Thymus (tissue), 11 donors: ENCODE measurements around the gene ZNF286A. TPM values are rescaled to one million over a fixed set of nuclear protein-coding genes. Genes with fewer than 3 reads are reported as not detected.
"Not testable (repeated sequence)": the region's sequence is repeated elsewhere in the genome, so short reads cannot be mapped to it uniquely, and the experiment has no call there.

Experiments used
- DNase-seq, 9 donors: peaks; one replicate each; pipeline ENCODE4 v3.0.0-alpha.2; 2013; ENCODE audit warnings: low spot score in 9 of 9, low read depth in 6 of 9, missing footprints in 1 of 9
- H3K27ac ChIP-seq, 2 donors: one replicate each; pipeline ENCODE4 v1.5.1; 2013; ENCODE audit warnings: control low read depth in 1 of 2, low read depth in 1 of 2, low read length in 1 of 2, mild to moderate bottlenecking in 1 of 2, moderate library complexity in 1 of 2
- H3K27me3 ChIP-seq, 2 donors: one replicate each; pipeline ENCODE4 v1.5.1; 2013; ENCODE audit warnings: low read length in 1 of 2; ENCODE audit not compliant: control insufficient read depth in 2 of 2, insufficient read depth in 1 of 2
- H3K36me3 ChIP-seq, 2 donors: one replicate each; pipeline ENCODE4 v1.5.1; 2013; ENCODE audit warnings: low read length in 1 of 2, mild to moderate bottlenecking in 1 of 2, moderate library complexity in 1 of 2; ENCODE audit not compliant: control insufficient read depth in 2 of 2, insufficient read depth in 2 of 2
- H3K4me1 ChIP-seq, 2 donors: one replicate each; pipeline ENCODE4 v1.5.1; 2013; ENCODE audit warnings: low read length in 2 of 2; ENCODE audit not compliant: control insufficient read depth in 2 of 2, insufficient read depth in 2 of 2
- H3K4me3 ChIP-seq, 2 donors: one replicate each; pipeline ENCODE4 v1.5.1; 2013; ENCODE audit warnings: low read length in 2 of 2, control low read depth in 1 of 2, mild to moderate bottlenecking in 1 of 2
- H3K9me3 ChIP-seq, 2 donors: one replicate each; pipeline ENCODE4 v1.5.1; 2013; ENCODE audit warnings: low read length in 1 of 2, mild to moderate bottlenecking in 1 of 2; ENCODE audit not compliant: control insufficient read depth in 2 of 2, insufficient read depth in 1 of 2
- WGBS: extraction: QIAGEN DNeasy Blood & Tissue Kit; methylation state at CpG from one replicate; pipeline ENCODE4 v1.1.7; 2013; 5-methylcytosine and 5-hydroxymethylcytosine counted together
- polyA plus RNA-seq: library from polyadenylated mRNA; stranded (reverse); fragments of 200-250 nt; gene quantifications from one replicate; pipeline ENCODE4 v1.2.3, GENCODE V29; 2013
- total RNA-seq: library from RNA; stranded (reverse); fragments of 120-200 nt; gene quantifications from one replicate; pipeline ENCODE4 v1.2.4, GENCODE V29; 2013
- donor health status: healthy.

Gene ZNF286A
- total and polyA plus RNA-seq, 2 donors = 9.4 to 26.1 TPM

DNA sequence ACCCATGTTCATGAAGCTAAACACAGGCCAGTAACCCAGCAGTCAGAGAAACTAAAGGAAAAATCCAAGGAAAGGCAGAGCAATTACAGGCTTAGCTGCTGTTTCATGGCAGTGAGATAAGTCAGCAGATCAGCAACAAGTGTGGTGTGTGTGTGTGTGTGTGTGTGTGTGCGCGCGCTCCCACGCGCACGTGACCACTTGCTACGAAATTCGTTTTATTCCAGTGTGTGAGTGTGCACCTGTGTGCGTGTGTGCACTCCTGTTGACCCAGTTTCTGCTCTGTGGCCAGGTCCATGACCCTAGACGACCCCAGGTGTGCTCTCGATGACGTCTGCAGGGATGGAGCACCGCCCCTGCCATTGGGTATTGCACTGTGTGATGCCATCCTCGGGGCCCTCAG is 31.0 kb downstream of the ZNF286A start:
- not testable (repeated sequence) for H3K4me3 ChIP-seq, H3K36me3 ChIP-seq, H3K4me1 ChIP-seq, DNase-seq, H3K27ac ChIP-seq, H3K27me3 ChIP-seq, H3K9me3 ChIP-seq
- 94% methylated on average over 14 of the region's 14 CpGs for WGBS

DNA sequence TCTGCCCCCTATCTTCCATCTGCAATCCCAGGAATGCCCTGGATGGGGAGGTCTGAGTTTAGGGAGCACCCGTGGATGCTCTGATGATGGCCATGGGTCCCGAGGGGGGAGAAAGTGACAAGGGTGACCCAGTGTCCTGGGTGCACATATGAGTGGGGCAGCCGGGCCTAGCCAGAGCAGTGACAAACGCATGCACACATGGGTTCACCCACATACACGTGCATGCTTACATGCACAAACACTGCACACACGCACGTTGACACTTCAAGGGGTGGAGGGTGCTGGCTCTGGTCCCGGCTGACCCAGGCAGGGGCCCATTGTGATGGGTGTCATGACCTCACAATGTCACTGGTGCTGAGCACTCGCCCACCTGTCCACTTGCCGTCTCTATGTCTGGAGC is 32.3 kb downstream of the ZNF286A start, which contains the start of gene TBC1D26:
Gene TBC1D26 (plus strand): TSS at position 384 of the 400 bp plus-strand sequence. CDS start 3,066 bp downstream, outside the sequence.
- WGBS = 95% methylated on average over 10 of the region's 10 CpGs

DNA sequence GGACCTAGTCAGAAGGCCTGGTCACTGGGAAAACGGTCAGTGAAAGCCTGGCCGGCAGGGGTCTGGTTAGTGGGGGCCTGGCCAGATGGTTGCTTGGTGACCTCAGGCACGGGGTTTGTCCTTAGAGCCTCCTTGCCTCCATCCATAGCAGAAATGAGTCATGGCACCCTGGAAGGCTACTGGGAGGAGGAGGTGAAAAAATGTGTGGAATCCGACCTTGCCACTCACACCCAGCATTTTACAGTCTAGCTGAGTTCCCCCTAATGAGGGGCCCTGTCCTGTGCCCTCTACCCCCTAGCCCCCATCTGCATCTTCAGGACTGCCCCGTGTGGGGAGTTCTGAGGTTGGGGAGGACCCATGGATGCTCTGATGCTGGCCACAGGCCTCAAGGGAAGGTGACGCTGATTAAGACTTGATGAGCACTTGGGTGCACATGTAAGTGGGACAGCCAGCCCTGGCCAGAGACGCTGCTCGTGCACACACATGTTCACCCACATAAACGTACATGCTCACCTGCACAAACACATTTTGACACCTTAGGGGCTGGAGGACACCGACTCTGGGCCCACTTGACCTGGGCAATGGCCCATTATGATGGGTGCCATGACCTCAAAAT is 33.7 kb downstream of the ZNF286A start:
- not testable (repeated sequence) for H3K36me3 ChIP-seq, H3K9me3 ChIP-seq, H3K4me3 ChIP-seq, H3K4me1 ChIP-seq, H3K27ac ChIP-seq, H3K27me3 ChIP-seq, DNase-seq
- 95% methylated on average over 8 of the region's 10 CpGs for WGBS

More for the DNA sequence above, 32.3 kb downstream of the ZNF286A start, which contains the start of gene TBC1D26:
- H3K27me3 ChIP-seq, H3K27ac ChIP-seq, H3K36me3 ChIP-seq, H3K4me3 ChIP-seq, DNase-seq, H3K4me1 ChIP-seq, H3K9me3 ChIP-seq: not testable (repeated sequence)

DNA sequence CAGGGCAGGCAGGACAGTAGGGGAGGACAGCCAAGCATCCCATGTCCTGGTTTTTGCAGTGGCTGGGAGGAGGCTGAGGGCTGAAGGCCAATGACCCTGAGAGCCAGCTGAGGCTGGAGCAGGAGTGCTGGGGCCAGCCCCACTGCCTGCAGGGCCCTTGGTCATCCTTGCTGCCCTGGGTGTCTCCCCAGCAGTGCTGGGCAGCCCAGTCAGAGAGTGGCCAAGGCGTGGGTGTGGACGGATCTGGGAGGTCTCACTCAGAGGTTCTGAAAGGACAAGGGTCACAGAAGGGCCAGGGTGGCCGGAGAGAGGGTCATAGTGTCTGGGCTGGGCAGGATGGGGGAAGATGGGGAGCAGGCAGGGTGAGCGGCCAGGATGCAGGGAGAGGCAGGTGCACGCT is 37.0 kb downstream of the ZNF286A start:
- not testable (repeated sequence) for DNase-seq, H3K27me3 ChIP-seq, H3K9me3 ChIP-seq, H3K27ac ChIP-seq, H3K4me3 ChIP-seq, H3K36me3 ChIP-seq, H3K4me1 ChIP-seq
- 94% methylated on average over 4 of the region's 5 CpGs for WGBS

DNA sequence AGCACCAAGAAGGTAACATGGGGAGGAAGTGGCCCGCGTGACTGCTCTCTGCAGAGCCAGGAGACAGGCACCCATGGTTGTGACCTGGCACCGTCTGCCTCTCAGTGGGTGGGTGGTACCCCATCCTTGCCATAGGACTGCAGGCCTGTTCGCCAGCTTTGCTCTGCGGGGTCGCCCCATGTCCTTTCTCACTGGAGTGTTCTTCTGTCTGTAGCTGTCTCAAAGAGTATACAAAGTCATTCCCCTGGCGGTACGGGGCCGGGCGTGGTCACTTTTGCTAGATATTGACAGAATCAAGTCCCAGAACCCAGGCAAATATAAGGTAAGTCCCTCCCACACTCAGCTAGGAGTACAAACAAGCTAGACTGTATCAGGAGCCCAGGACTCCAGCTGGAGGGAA is 38.5 kb downstream of the ZNF286A start:
- WGBS = 97% methylated on average over 10 of the region's 10 CpGs
- Histone ChIP-seq H3K27me3 (no peaks in the 10 kb centered on the region), H3K4me1 (no peaks in the 10 kb centered on the region), H3K27ac (no peak overlapping the region), H3K4me3 (no peak overlapping the region), H3K36me3 (no peaks in the 10 kb centered on the region), H3K9me3 (no peaks in the 10 kb centered on the region)
- DNase-seq = no peak

DNA sequence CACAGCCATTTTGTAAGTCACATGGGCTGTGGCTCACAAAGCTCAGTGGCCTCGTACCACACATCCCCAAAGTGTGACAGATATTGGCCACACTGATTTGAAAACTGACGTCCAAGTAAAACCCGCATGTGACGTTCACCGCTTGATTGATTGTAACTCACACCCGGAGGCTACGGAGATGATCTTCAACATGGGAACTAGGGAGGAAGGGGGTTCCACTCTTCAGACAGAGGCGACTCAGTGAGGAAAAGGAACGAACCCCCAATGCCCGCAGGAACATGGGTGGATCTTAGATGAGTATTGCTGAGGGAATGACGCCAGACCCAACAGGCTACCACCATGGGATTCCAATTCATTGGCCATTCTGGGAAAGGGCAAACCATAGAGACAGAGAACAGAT is 39.7 kb downstream of the ZNF286A start:
- H3K36me3 ChIP-seq, H3K4me3 ChIP-seq, H3K27ac ChIP-seq, H3K9me3 ChIP-seq, DNase-seq, H3K4me1 ChIP-seq, H3K27me3 ChIP-seq: not testable (repeated sequence)
- WGBS = 95% methylated on average over 10 of the region's 11 CpGs

DNA sequence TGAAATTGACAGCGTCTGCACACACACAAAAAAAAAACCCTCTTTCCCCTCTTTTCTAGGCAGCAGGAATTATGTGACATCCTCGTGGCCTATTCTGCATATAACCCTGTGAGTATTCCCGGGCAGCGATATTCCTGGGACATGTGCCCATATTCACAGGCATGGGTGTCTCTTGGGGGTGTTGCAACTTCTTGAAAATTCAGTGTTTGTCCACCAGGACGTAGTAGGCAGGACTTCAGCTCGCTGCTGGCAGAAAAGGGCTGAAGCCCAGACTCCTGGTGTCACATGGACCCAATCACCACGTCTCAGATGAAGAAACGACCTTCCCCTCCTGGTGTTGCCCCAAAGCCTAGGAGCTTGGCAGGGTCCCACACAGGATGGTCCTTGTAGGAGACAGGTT is 40.5 kb downstream of the ZNF286A start:
- H3K27ac ChIP-seq, H3K9me3 ChIP-seq, H3K27me3 ChIP-seq, H3K4me3 ChIP-seq, DNase-seq, H3K4me1 ChIP-seq, H3K36me3 ChIP-seq: not testable (repeated sequence)
- 86% methylated on average over 8 of the region's 8 CpGs for WGBS

DNA sequence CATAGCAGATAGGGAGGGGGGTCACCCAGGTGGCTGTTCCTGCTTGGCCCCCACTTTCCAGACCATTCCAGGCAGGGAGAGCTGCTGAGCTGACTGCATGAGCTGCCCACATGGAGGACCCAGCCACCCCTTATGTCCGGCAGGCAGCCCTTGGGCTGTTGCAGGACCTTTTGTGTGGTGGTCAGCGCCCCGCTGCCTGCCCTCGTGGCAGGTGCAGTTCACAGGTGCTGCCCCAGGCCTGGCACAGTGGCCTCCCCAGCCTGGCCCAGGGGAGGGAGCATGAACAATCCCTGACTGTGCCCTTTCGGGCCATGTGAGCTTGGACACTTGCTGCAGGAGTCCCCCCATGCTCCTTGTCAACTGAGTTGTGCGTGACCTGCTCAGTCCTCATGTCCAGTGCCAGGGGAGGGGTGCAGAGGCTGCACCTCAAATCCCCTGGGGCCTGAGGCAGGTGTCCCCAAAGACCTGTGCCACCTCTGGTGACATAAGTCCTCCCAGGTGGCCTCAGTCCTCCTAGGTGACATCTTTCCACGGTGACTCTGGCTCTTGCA is 41.1 kb downstream of the ZNF286A start:
- 96% methylated on average over 7 of the region's 7 CpGs for WGBS
- Histone ChIP-seq H3K36me3 (no peaks in the 10 kb centered on the region), H3K4me1 (no peaks in the 10 kb centered on the region), H3K9me3 (no peaks in the 10 kb centered on the region), H3K4me3 (no peak overlapping the region), H3K27ac (no peak overlapping the region), H3K27me3 (no peaks in the 10 kb centered on the region)
- DNase-seq = no peak

DNA sequence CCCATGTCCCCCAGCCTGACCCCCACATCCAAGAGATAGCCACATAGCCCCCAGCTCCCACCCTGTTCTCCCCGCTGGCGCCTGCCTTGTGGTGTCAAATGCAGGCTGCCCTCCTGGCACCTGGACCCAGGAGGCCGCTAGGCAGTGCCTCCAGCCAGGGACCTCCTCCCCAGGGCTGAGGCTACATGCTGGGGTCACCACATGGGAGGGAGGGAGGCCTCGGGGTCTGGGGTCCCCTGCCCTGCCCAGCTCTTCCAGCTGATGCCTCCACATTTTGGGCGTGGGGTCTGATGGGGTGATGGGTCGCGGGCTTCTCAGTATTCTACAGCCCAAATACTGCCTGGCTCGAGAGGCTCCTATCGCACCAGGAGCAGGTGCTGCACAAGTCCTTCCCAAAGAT is 42.1 kb downstream of the ZNF286A start:
- 97% methylated on average over 9 of the region's 9 CpGs for WGBS
- Histone ChIP-seq H3K27ac (no peak overlapping the region), H3K4me3 (no peak overlapping the region), H3K36me3 (no peaks in the 10 kb centered on the region), H3K27me3 (no peaks in the 10 kb centered on the region), H3K9me3 (no peaks in the 10 kb centered on the region), H3K4me1 (no peaks in the 10 kb centered on the region)
- DNase-seq = no peak
